GM12878 (cell line): ENCODE measurements around the gene SETDB1. TPM values are rescaled to one million over a fixed set of nuclear protein-coding genes. Genes with fewer than 3 reads are reported as not detected.

Experiments used
- BRCA1 ChIP-seq: IDR thresholded peaks from 2 replicates; pipeline ENCODE4 v1.6.1; 2011; ENCODE audit warnings: low read depth, low read length, improper control_type of control experiment
- CBFB ChIP-seq: IDR thresholded peaks from 2 replicates; pipeline ENCODE4 v1.6.1; 2016; ENCODE audit warnings: antibody characterized with exemption, low read depth
- CHD4 ChIP-seq: fragments of 200-600 bp; sonication (generic); IDR thresholded peaks from 2 replicates; pipeline ENCODE4 v1.6.1; 2016; ENCODE audit warnings: mild to moderate bottlenecking
- ETV6 ChIP-seq, 2 experiments: fragments of 450-650 bp in 1 of 2; IDR thresholded peaks in 1 of 2; conservative IDR thresholded peaks in 1 of 2; 2 replicates each; pipeline ENCODE4 v1.6.1; 2014; ENCODE audit warnings: antibody characterized with exemption in 1 of 2, borderline replicate concordance in 1 of 2, low read depth in 1 of 2, mild to moderate bottlenecking in 1 of 2, moderate library complexity in 1 of 2
- FOS ChIP-seq: IDR thresholded peaks from 3 replicates; pipeline ENCODE4 v1.6.1; 2011; ENCODE audit warnings: borderline replicate concordance; ENCODE audit not compliant: insufficient read length; ENCODE audit errors: extremely low read depth
- FOXK2 ChIP-seq: fragments of 450-650 bp; IDR thresholded peaks from 2 replicates; pipeline ENCODE4 v1.6.1; 2017; ENCODE audit warnings: mild to moderate bottlenecking, moderate library complexity
- MEF2A ChIP-seq: IDR thresholded peaks from 2 replicates; pipeline ENCODE4 v1.6.1; 2011; ENCODE audit warnings: low read depth, mild to moderate bottlenecking, low read length, moderate library complexity; ENCODE audit not compliant: insufficient read depth
- NBN ChIP-seq: fragments of 450-650 bp; IDR thresholded peaks from 2 replicates; pipeline ENCODE4 v1.6.1; 2016
- NFXL1 ChIP-seq: fragments of 450-650 bp; IDR thresholded peaks from 2 replicates; pipeline ENCODE4 v1.6.1; 2017; ENCODE audit warnings: antibody characterized with exemption, mild to moderate bottlenecking, borderline replicate concordance
- NFYA ChIP-seq: IDR thresholded peaks from 2 replicates; pipeline ENCODE4 v1.6.1; 2011; ENCODE audit warnings: low read depth, mild to moderate bottlenecking, low read length, improper control_type of control experiment, borderline replicate concordance
- NR2C1 ChIP-seq: fragments of 450-650 bp; IDR thresholded peaks from 2 replicates; pipeline ENCODE4 v1.6.1; 2017; ENCODE audit warnings: antibody characterized with exemption, mild to moderate bottlenecking, moderate library complexity
- NRF1 ChIP-seq: conservative IDR thresholded peaks from 2 replicates; pipeline ENCODE4 v1.6.1; 2011; ENCODE audit warnings: mild to moderate bottlenecking, low read depth, low read length, improper control_type of control experiment
- RB1 ChIP-seq: fragments of 450-650 bp; formaldehyde crosslinking; IDR thresholded peaks from 2 replicates; pipeline ENCODE4 v1.6.1; 2017; ENCODE audit warnings: mild to moderate bottlenecking, borderline replicate concordance
- STAT3 ChIP-seq: IDR thresholded peaks from 2 replicates; pipeline ENCODE4 v1.6.1; 2011; ENCODE audit warnings: low read depth, low read length, improper control_type of control experiment
- ZBED1 ChIP-seq: IDR thresholded peaks from 2 replicates; pipeline ENCODE4 v1.6.1; 2016; ENCODE audit warnings: borderline replicate concordance
- polyA plus RNA-seq, 11 experiments: library from polyadenylated mRNA; depleted of rRNA in 4 of 11; unstranded in 6 of 11; stranded (reverse) in 5 of 11; fragments of >200 nt; fragmentation: Nextera tagmentation in 4 of 11; fragmentation: Illumina TruSeq in 1 of 11; extraction: Ambion mirVana in 4 of 11; extraction: Trizol in 1 of 11; gene quantifications; 1 replicate in 1 of 11; 2 replicates in 10 of 11; pipeline versions ENCODE4 v1.2.1 to v1.2.3, GENCODE V29; 2011 to 2016; ENCODE audit warnings: inconsistent platforms in 2 of 11, missing spikeins in 2 of 11, low read depth in 1 of 11
- total RNA-seq, 4 experiments: library from RNA; depleted of rRNA in 3 of 4; stranded (reverse); fragments of >200 nt in 3 of 4; fragmentation: Illumina TruSeq in 1 of 4; extraction: Trizol in 1 of 4; gene quantifications; 2 replicates each; pipeline versions ENCODE4 v1.2.1 to v1.2.3, GENCODE V29; 2013 to 2021
- TF ChIP-seq, protein P1 (sequence below): fragments of 450-650 bp; IDR thresholded peaks from 2 replicates; pipeline ENCODE4 v1.6.1; 2017; ENCODE audit warnings: mild to moderate bottlenecking, moderate library complexity
- TF ChIP-seq, protein P2 (sequence below): fragments of 450-650 bp; IDR thresholded peaks from 2 replicates; pipeline ENCODE4 v1.6.1; 2017; ENCODE audit warnings: mild to moderate bottlenecking, low read depth, inconsistent platforms; ENCODE audit not compliant: poor library complexity, severe bottlenecking
- TF ChIP-seq, protein P3 (sequence below): fragments of 450-650 bp; conservative IDR thresholded peaks from 2 replicates; pipeline ENCODE4 v1.6.1; 2017; ENCODE audit warnings: mild to moderate bottlenecking, moderate library complexity
- TF ChIP-seq, protein P4 (sequence below): fragments of 450-650 bp; formaldehyde crosslinking; IDR thresholded peaks from 2 replicates; pipeline ENCODE4 v1.4.0; 2020; ENCODE audit warnings: mild to moderate bottlenecking, moderate library complexity

SETDB1 gene
- total and polyA plus RNA-seq, 10 of the 15 experiments (the other 5 are each of a cell fraction or from before 2014, with no cell fraction given) = 14.3 to 56.7 (median 35.7) TPM

DNA sequence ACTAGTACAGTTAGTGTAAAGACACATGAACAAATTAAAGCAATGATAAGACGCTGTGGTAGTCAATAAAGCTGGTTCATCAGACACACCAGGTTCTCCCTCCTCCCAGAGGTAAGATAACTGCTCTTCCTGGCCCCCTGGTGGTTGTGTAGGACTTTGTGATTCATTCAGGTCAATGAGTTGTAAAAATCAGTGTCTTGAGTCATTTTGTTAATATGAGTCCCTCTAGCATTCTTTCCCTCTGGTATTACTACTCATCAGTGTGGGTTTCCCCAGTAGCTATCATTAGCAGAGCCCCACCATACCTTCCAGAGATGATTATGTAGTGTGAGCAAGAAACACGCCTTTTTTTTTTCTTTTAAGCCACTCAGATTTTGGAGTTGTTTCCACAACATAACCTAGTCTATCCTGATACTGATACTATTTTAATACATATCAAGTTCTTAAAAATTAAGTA lies 3.6 kb upstream of the SETDB1 start (continued):
- TF ChIP-seq BRCA1 (no peak), NRF1 (no peak), NFYA (no peak), RB1 (peak; percentile 39; the same call in 1 of the 2 replicates), FOXK2 (no peak), NR2C1 (no peak), ZBED1 (peak; percentile 48; the same call in 1 of the 2 replicates), CHD4 (no peak), FOS (no peak), STAT3 (no peak), ETV6 (conservative IDR thresholded peaks at IDR 0.05 in 1 of 2, IDR thresholded peaks at IDR 0.05 in 1 of 2; ENCODE audit: borderline replicate concordance in 1 of 2, low read depth in 1 of 2) (peak in 1 of 2 experiments; percentile 68; a peak in 1 of 4 replicates), NBN (0 out of 2 replicates have a peak, but pooled peaks have one; percentile 19), MEF2A (peak; percentile 76; the same call in 1 of the 2 replicates), NFXL1 (no peak), CBFB (no peak)
- TF ChIP-seq, protein P1, sequence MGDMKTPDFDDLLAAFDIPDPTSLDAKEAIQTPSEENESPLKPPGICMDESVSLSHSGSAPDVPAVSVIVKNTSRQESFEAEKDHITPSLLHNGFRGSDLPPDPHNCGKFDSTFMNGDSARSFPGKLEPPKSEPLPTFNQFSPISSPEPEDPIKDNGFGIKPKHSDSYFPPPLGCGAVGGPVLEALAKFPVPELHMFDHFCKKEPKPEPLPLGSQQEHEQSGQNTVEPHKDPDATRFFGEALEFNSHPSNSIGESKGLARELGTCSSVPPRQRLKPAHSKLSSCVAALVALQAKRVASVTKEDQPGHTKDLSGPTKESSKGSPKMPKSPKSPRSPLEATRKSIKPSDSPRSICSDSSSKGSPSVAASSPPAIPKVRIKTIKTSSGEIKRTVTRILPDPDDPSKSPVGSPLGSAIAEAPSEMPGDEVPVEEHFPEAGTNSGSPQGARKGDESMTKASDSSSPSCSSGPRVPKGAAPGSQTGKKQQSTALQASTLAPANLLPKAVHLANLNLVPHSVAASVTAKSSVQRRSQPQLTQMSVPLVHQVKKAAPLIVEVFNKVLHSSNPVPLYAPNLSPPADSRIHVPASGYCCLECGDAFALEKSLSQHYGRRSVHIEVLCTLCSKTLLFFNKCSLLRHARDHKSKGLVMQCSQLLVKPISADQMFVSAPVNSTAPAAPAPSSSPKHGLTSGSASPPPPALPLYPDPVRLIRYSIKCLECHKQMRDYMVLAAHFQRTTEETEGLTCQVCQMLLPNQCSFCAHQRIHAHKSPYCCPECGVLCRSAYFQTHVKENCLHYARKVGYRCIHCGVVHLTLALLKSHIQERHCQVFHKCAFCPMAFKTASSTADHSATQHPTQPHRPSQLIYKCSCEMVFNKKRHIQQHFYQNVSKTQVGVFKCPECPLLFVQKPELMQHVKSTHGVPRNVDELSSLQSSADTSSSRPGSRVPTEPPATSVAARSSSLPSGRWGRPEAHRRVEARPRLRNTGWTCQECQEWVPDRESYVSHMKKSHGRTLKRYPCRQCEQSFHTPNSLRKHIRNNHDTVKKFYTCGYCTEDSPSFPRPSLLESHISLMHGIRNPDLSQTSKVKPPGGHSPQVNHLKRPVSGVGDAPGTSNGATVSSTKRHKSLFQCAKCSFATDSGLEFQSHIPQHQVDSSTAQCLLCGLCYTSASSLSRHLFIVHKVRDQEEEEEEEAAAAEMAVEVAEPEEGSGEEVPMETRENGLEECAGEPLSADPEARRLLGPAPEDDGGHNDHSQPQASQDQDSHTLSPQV = no peak
- TF ChIP-seq, protein P2, sequence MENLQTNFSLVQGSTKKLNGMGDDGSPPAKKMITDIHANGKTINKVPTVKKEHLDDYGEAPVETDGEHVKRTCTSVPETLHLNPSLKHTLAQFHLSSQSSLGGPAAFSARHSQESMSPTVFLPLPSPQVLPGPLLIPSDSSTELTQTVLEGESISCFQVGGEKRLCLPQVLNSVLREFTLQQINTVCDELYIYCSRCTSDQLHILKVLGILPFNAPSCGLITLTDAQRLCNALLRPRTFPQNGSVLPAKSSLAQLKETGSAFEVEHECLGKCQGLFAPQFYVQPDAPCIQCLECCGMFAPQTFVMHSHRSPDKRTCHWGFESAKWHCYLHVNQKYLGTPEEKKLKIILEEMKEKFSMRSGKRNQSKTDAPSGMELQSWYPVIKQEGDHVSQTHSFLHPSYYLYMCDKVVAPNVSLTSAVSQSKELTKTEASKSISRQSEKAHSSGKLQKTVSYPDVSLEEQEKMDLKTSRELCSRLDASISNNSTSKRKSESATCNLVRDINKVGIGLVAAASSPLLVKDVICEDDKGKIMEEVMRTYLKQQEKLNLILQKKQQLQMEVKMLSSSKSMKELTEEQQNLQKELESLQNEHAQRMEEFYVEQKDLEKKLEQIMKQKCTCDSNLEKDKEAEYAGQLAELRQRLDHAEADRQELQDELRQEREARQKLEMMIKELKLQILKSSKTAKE = peak; percentile 35
- TF ChIP-seq, protein P3, sequence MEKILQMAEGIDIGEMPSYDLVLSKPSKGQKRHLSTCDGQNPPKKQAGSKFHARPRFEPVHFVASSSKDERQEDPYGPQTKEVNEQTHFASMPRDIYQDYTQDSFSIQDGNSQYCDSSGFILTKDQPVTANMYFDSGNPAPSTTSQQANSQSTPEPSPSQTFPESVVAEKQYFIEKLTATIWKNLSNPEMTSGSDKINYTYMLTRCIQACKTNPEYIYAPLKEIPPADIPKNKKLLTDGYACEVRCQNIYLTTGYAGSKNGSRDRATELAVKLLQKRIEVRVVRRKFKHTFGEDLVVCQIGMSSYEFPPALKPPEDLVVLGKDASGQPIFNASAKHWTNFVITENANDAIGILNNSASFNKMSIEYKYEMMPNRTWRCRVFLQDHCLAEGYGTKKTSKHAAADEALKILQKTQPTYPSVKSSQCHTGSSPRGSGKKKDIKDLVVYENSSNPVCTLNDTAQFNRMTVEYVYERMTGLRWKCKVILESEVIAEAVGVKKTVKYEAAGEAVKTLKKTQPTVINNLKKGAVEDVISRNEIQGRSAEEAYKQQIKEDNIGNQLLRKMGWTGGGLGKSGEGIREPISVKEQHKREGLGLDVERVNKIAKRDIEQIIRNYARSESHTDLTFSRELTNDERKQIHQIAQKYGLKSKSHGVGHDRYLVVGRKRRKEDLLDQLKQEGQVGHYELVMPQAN = no peak
- TF ChIP-seq, protein P4, sequence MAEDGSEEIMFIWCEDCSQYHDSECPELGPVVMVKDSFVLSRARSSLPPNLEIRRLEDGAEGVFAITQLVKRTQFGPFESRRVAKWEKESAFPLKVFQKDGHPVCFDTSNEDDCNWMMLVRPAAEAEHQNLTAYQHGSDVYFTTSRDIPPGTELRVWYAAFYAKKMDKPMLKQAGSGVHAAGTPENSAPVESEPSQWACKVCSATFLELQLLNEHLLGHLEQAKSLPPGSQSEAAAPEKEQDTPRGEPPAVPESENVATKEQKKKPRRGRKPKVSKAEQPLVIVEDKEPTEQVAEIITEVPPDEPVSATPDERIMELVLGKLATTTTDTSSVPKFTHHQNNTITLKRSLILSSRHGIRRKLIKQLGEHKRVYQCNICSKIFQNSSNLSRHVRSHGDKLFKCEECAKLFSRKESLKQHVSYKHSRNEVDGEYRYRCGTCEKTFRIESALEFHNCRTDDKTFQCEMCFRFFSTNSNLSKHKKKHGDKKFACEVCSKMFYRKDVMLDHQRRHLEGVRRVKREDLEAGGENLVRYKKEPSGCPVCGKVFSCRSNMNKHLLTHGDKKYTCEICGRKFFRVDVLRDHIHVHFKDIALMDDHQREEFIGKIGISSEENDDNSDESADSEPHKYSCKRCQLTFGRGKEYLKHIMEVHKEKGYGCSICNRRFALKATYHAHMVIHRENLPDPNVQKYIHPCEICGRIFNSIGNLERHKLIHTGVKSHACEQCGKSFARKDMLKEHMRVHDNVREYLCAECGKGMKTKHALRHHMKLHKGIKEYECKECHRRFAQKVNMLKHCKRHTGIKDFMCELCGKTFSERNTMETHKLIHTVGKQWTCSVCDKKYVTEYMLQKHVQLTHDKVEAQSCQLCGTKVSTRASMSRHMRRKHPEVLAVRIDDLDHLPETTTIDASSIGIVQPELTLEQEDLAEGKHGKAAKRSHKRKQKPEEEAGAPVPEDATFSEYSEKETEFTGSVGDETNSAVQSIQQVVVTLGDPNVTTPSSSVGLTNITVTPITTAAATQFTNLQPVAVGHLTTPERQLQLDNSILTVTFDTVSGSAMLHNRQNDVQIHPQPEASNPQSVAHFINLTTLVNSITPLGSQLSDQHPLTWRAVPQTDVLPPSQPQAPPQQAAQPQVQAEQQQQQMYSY (CRISPR knock-in tag) = no peak
